ENCODE results near the gene MXRA8. TPM values are rescaled to one million over a fixed set of nuclear protein-coding genes. Genes with fewer than 3 reads are reported as not detected.

MXRA8 gene
- total RNA-seq, 6 experiments from 2014 or later: 2.2 to 11.9 (median 3.3) TPM

DNA sequence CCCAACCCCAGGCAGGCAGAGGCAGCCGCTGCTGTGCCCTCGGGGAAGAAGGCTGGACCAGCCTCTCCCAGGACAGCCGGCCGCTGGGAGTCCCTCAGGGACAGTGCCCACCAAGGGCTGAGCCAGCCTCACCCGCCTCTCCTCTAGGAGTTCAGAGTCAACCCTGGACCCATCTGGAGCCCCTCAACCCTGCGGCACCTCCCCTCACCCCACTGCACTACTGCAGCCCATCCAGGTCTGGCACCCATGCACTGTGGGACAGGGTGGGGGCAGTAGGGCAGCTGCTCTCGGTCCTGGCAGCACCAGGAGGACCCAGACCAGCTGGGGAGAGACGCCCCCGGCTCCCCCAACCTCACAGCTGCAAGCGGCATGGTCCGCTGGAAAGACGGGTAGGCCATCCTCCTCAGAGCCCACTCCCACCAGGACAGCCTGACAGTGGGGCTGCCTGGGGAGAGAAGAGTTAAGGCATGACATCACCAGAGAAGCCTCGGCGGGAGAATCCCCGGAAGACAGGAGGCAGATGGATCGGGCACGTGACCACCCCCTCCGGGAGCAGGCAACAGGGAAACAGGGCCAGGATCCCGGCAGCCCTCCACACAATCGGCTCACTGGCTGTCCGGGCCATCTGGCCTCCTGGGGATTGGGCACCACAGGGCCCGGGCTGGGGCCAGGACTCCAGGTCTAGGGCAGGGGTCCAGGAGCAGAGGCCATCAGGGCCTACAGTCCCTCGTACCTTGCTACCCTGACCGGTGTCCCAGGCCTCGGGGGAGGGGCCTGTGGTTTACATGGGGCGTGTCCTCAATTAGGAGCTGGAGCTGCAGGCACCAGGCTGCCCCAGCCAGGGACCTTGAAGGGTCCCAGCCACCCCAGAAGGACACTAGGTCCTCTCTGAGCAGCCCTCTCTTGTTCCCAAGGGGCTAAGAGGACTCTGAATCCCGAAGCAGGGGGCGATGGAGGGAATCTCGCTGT lies 53.7 kb downstream of the MXRA8 start:
- DNase-seq: peak in 1 of 3 donors; percentile 70
- no peaks in the 10 kb centered on the region for H3K27me3 ChIP-seq
- peaks cover 0 to 34% (median 19%) of the 10 kb centered on the region in 4 donors for H3K4me1 ChIP-seq
- TF ChIP-seq, protein P1, sequence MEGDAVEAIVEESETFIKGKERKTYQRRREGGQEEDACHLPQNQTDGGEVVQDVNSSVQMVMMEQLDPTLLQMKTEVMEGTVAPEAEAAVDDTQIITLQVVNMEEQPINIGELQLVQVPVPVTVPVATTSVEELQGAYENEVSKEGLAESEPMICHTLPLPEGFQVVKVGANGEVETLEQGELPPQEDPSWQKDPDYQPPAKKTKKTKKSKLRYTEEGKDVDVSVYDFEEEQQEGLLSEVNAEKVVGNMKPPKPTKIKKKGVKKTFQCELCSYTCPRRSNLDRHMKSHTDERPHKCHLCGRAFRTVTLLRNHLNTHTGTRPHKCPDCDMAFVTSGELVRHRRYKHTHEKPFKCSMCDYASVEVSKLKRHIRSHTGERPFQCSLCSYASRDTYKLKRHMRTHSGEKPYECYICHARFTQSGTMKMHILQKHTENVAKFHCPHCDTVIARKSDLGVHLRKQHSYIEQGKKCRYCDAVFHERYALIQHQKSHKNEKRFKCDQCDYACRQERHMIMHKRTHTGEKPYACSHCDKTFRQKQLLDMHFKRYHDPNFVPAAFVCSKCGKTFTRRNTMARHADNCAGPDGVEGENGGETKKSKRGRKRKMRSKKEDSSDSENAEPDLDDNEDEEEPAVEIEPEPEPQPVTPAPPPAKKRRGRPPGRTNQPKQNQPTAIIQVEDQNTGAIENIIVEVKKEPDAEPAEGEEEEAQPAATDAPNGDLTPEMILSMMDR (IDR thresholded peaks at IDR 0.05): no peak
- no peak for TF ChIP-seq POLR2A (IDR thresholded peaks at IDR 0.05)
- no peaks in the 10 kb centered on the region for H3K36me3 ChIP-seq
- ATAC-seq: peak in 1 of 4 donors; percentile 11
- intact Hi-C loops (cut with DNase I): no loop called here
- 13% methylated on average over 10 of the region's 29 CpGs for WGBS (ENCODE audit: insufficient coverage, low coverage, low lambda C conversion rate, missing lambda C conversion rate)
- H3K27ac ChIP-seq: peak overlapping the region in 2 of 3 donors; percentile 29 to 47
- peak overlapping the region in 2 of 3 donors; percentile 9 to 16 for H3K4me3 ChIP-seq
- H3K9me3 ChIP-seq: no peaks in the 10 kb centered on the region

DNA sequence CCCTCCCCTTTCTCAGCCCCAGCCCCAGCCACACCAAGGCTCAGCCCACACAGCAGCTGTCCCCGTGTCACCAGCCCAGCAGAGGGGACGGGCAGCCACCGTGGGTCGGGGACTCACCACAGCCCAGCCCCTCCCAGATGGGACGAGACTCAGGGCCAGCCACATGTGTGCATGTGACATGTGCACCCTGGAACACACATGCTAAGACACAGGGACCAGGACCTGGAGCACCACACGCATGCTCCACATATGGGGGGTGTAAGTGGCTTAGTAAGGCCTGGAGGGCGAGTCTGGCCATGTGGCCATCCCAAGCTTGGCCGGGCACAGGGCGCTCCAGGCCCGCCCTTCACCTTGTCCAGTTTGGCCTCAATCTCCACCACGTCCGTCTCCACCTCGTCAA lies 54.6 kb downstream of the MXRA8 start:
- no peaks in the 10 kb centered on the region for H3K36me3 ChIP-seq
- ATAC-seq (no peak), DNase-seq (no peak)
- 53% methylated on average over 2 of the region's 13 CpGs for WGBS (ENCODE audit: insufficient coverage, low coverage, low lambda C conversion rate, missing lambda C conversion rate)
- no peak overlapping the region for H3K4me3 ChIP-seq
- H3K4me1 ChIP-seq: peaks cover 0 to 27% (median 16%) of the 10 kb centered on the region in 4 donors
- H3K9me3 ChIP-seq: no peaks in the 10 kb centered on the region
- TF ChIP-seq POLR2A (IDR thresholded peaks at IDR 0.05): no peak
- TF ChIP-seq, protein P1 (IDR thresholded peaks at IDR 0.05): no peak
- no peaks in the 10 kb centered on the region for H3K27me3 ChIP-seq
- H3K27ac ChIP-seq: no peak overlapping the region
- intact Hi-C loops (cut with DNase I): no loop called here

DNA sequence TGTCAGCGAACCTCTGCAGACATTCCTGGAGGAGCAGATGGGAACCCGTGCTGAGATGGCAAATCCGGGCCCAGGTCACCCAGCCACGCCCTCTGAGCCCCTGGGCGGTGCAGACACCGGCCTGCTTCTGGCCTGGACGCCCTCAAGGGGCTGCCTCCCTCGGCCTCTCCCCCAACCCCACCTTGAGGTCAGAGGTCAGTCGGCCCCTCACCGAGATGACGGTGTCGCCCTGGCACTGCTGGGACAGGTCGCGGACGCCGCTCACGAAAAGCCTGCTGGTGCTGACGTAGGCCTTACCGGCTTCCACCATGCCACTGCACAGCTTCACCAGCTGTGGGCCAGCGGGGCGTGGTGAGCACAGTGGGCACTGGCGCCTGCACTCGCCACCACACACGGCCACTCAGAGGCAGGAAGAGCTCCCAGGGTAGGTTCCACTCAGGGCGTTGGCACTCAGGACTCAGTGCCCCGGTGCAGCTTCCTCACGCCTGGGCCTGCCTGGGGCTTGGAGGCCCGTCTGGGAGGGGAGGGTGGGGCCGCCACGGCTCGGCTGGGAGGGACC lies 55.3 kb downstream of the MXRA8 start:
- no peaks in the 10 kb centered on the region for H3K36me3 ChIP-seq
- DNase-seq (no peak), ATAC-seq (no peak)
- WGBS (ENCODE audit: insufficient coverage, low coverage, low lambda C conversion rate, missing lambda C conversion rate): no CpG with 5 or more reads among the region's 31 CpGs
- TF ChIP-seq, protein P1 (IDR thresholded peaks at IDR 0.05): no peak
- TF ChIP-seq POLR2A (IDR thresholded peaks at IDR 0.05): no peak
- H3K27me3 ChIP-seq: no peaks in the 10 kb centered on the region
- H3K4me3 ChIP-seq: no peak overlapping the region
- H3K9me3 ChIP-seq: no peaks in the 10 kb centered on the region
- peaks cover 0 to 27% (median 16%) of the 10 kb centered on the region in 4 donors for H3K4me1 ChIP-seq
- intact Hi-C loops (cut with DNase I): no loop called here
- H3K27ac ChIP-seq: no peak overlapping the region

Small RNA genes lying within 50 kb of the gene (microRNA-seq; reads per million reads assigned to microRNA genes)
- gene MIR6727 (0 to 0.29 reads per million in 2 donors), gene MIR6808 (0 to 0.64 reads per million in 2 donors)

Other genes starting within 250 kb of the MXRA8 start
- 1 to 10 TPM; 4.0 to 7.7 (median 6.4) TPM for gene C1orf159, start 242.5 kb downstream of the MXRA8 start, total RNA-seq
- not detected for gene TTLL10, start 184.7 kb downstream of the MXRA8 start, total RNA-seq
- under 1 TPM in 2 of 6 experiments, not detected in 4; 0.24 to 0.27 TPM for gene TNFRSF18, start 152.0 kb downstream of the MXRA8 start, total RNA-seq
- under 1 TPM in 4 of 6 experiments, not detected in 2; 0.20 to 0.99 (median 0.28) TPM for gene TNFRSF4, start 144.4 kb downstream of the MXRA8 start, total RNA-seq
- gene SDF4, start 126.6 kb downstream of the MXRA8 start, total RNA-seq: 100 to 1,000 TPM; 112 to 148 (median 142) TPM
- gene B3GALT6, start 126.3 kb downstream of the MXRA8 start, total RNA-seq: 10 to 100 TPM in 2 of 6 experiments, 1 to 10 TPM in 4; 6.3 to 14.3 (median 7.8) TPM
- gene C1QTNF12, start 111.8 kb downstream of the MXRA8 start, total RNA-seq: 1 to 10 TPM in 4 of 6 experiments, under 1 TPM in 1, not detected in 1; 0.40 to 4.0 (median 1.1) TPM
- 10 to 100 TPM; 25.5 to 30.6 (median 26.9) TPM for gene UBE2J2, start 84.7 kb downstream of the MXRA8 start, total RNA-seq
- gene SCNN1D, start 78.1 kb downstream of the MXRA8 start, total RNA-seq: 1 to 10 TPM; 1.7 to 6.2 (median 3.4) TPM
- 10 to 100 TPM; 20.1 to 28.0 (median 22.0) TPM for gene ACAP3, start 50.6 kb downstream of the MXRA8 start, total RNA-seq
- gene PUSL1, start 50.0 kb downstream of the MXRA8 start, total RNA-seq: 10 to 100 TPM in 2 of 6 experiments, 1 to 10 TPM in 4; 5.6 to 21.6 (median 8.4) TPM
- 10 to 100 TPM; 35.1 to 52.4 (median 43.5) TPM for gene INTS11, start 33.9 kb downstream of the MXRA8 start, total RNA-seq
- 10 to 100 TPM; 26.9 to 57.7 (median 33.1) TPM for gene CPTP, start 33.8 kb downstream of the MXRA8 start, total RNA-seq
- 1 to 10 TPM in 2 of 6 experiments, under 1 TPM in 4; 0.10 to 2.7 (median 0.33) TPM for gene TAS1R3, start 27.3 kb downstream of the MXRA8 start, total RNA-seq
- 10 to 100 TPM; 32.7 to 54.6 (median 41.2) TPM for gene DVL1, start 9.1 kb downstream of the MXRA8 start, total RNA-seq
- gene AURKAIP1, start 16.7 kb upstream of the MXRA8 start, total RNA-seq: 100 to 1,000 TPM in 3 of 6 experiments, 10 to 100 TPM in 3; 70.0 to 140 (median 104) TPM
- 100 to 1,000 TPM in 4 of 6 experiments, 10 to 100 TPM in 2; 80.8 to 127 (median 101) TPM for gene CCNL2, start 40.8 kb upstream of the MXRA8 start, total RNA-seq
- 10 to 100 TPM; 44.1 to 91.2 (median 56.5) TPM for gene MRPL20, start 48.7 kb upstream of the MXRA8 start, total RNA-seq
- gene ANKRD65, start 62.7 kb upstream of the MXRA8 start, total RNA-seq: under 1 TPM; 0.19 to 0.89 (median 0.35) TPM
- gene VWA1, start 77.1 kb upstream of the MXRA8 start, total RNA-seq: 100 to 1,000 TPM in 1 of 6 experiments, 10 to 100 TPM in 5; 39.5 to 195 (median 78.7) TPM
- 1 to 10 TPM in 4 of 6 experiments, under 1 TPM in 2; 0.74 to 3.1 (median 1.9) TPM for gene ATAD3C, start 91.1 kb upstream of the MXRA8 start, total RNA-seq
- gene ATAD3B, start 113.2 kb upstream of the MXRA8 start, total RNA-seq: 10 to 100 TPM in 3 of 6 experiments, 1 to 10 TPM in 3; 8.9 to 15.0 (median 10.2) TPM
- 10 to 100 TPM; 10.8 to 31.7 (median 13.1) TPM for gene ATAD3A, start 153.6 kb upstream of the MXRA8 start, total RNA-seq
- gene TMEM240, start 182.1 kb upstream of the MXRA8 start, total RNA-seq: under 1 TPM in 1 of 6 experiments, not detected in 5; 0.40 TPM
- 10 to 100 TPM; 46.6 to 72.6 (median 63.8) TPM for gene SSU72, start 216.3 kb upstream of the MXRA8 start, total RNA-seq
- 1 to 10 TPM in 1 of 6 experiments, under 1 TPM in 5; 0.09 to 1.6 (median 0.46) TPM for gene FNDC10, start 241.6 kb upstream of the MXRA8 start, total RNA-seq